MM.1S (cell line): ENCODE data around the gene SLC9A3.

ENCODE experiments used
- DNase-seq: peaks from one replicate; pipeline ENCODE4 v3.0.0-alpha.2; 2015
- H2AFZ ChIP-seq: fragments of 300-600 bp; sonication (generic); 2 replicates; pipeline ENCODE4 v1.6.0; 2016; ENCODE audit warnings: antibody characterized with exemption, low read length
- H3F3A ChIP-seq: fragments of 300-600 bp; sonication (generic); 2 replicates; pipeline ENCODE4 v1.6.1; 2016; ENCODE audit warnings: mild to moderate bottlenecking, antibody characterized with exemption, low read length, moderate library complexity, mixed read lengths; ENCODE audit not compliant: insufficient read depth
- H3K27ac ChIP-seq: fragments of 300-600 bp; sonication (generic); 2 replicates; pipeline ENCODE4 v1.5.1; 2016; ENCODE audit warnings: mild to moderate bottlenecking, low read length
- H3K27me3 ChIP-seq: fragments of 300-600 bp; sonication (generic); replicated peaks from 2 replicates; pipeline ENCODE4 v1.6.0; 2016; ENCODE audit warnings: low read length; ENCODE audit not compliant: insufficient read depth
- H3K36me3 ChIP-seq: fragments of 300-600 bp; sonication (generic); replicated peaks from 2 replicates; pipeline ENCODE4 v1.6.1; 2016; ENCODE audit warnings: mild to moderate bottlenecking, low read length, mixed read lengths; ENCODE audit not compliant: insufficient read depth
- H3K4me1 ChIP-seq: fragments of 300-600 bp; sonication (generic); 2 replicates; pipeline ENCODE4 v1.6.1; 2016; ENCODE audit warnings: low read length, mixed read lengths
- H3K4me2 ChIP-seq: fragments of 300-600 bp; sonication (generic); 2 replicates; pipeline ENCODE4 v1.6.0; 2016; ENCODE audit warnings: low read depth, low read length
- H3K4me3 ChIP-seq: fragments of 300-600 bp; sonication (generic); 2 replicates; pipeline ENCODE4 v1.5.1; 2016; ENCODE audit warnings: low read length, mixed read lengths
- H3K79me2 ChIP-seq: fragments of 300-600 bp; sonication (generic); 2 replicates; pipeline ENCODE4 v1.6.1; 2016; ENCODE audit warnings: mixed run types, low read length, mixed read lengths
- H3K9ac ChIP-seq: fragments of 300-600 bp; sonication (generic); 2 replicates; pipeline ENCODE4 v1.6.1; 2016; ENCODE audit warnings: low read length, mixed read lengths
- H3K9me2 ChIP-seq: fragments of 300-600 bp; sonication (generic); replicated peaks from 2 replicates; pipeline ENCODE4 v1.6.1; 2016; ENCODE audit warnings: mild to moderate bottlenecking, low read length, mixed read lengths; ENCODE audit not compliant: insufficient read depth
- H3K9me3 ChIP-seq: fragments of 300-600 bp; sonication (generic); replicated peaks from 2 replicates; pipeline ENCODE4 v1.6.1; 2016; ENCODE audit warnings: mild to moderate bottlenecking, low read length, mixed read lengths; ENCODE audit not compliant: insufficient read depth
- H4K20me1 ChIP-seq: fragments of 300-600 bp; sonication (generic); 2 replicates; pipeline ENCODE4 v1.6.1; 2016; ENCODE audit warnings: mild to moderate bottlenecking, low read length, moderate library complexity, mixed read lengths; ENCODE audit not compliant: insufficient read depth
- CTCF ChIP-seq: fragments of 300-600 bp; sonication (generic); IDR thresholded peaks from 2 replicates; pipeline ENCODE4 v1.5.1; 2016; ENCODE audit warnings: antibody characterized with exemption, low read length, mixed read lengths
- EZH2 ChIP-seq: fragments of 300-600 bp; sonication (generic); optimal IDR thresholded peaks from 2 replicates; pipeline ENCODE3; 2017; ENCODE audit warnings: low read depth, mild to moderate bottlenecking, antibody characterized with exemption, low read length, mixed read lengths
- EZH2phosphoT487 ChIP-seq: fragments of 300-600 bp; sonication (generic); IDR thresholded peaks from 2 replicates; pipeline ENCODE4 v1.6.1; 2018; ENCODE audit warnings: antibody characterized with exemption, low read length

The SLC9A3 gene

GRCh38 chr5:478369-478981, 45.8 kb downstream of the SLC9A3 start:
- H4K20me1 ChIP-seq: no peaks in the 10 kb centered on the region
- no peaks in the 10 kb centered on the region for H3K36me3 ChIP-seq
- no peak overlapping the region for H3K9ac ChIP-seq
- H3F3A ChIP-seq: no peaks in the 10 kb centered on the region
- DNase-seq: no peak
- no peak overlapping the region for H3K4me2 ChIP-seq
- peaks cover 78% of the 10 kb centered on the region for H3K27me3 ChIP-seq
- TF ChIP-seq EZH2phosphoT487 (no peak), CTCF (no peak), EZH2 (no peak)
- H3K4me1 ChIP-seq: no peaks in the 10 kb centered on the region
- no peak overlapping the region for H3K27ac ChIP-seq
- no peak overlapping the region for H2AFZ ChIP-seq
- no peaks in the 10 kb centered on the region for H3K9me3 ChIP-seq
- no peaks in the 10 kb centered on the region for H3K79me2 ChIP-seq
- no peak overlapping the region for H3K4me3 ChIP-seq
- H3K9me2 ChIP-seq: no peaks in the 10 kb centered on the region

GRCh38 chr5:477871-478270, 46.4 kb downstream of the SLC9A3 start:
- Histone ChIP-seq H2AFZ (no peak overlapping the region), H3F3A (no peaks in the 10 kb centered on the region), H3K79me2 (no peaks in the 10 kb centered on the region), H3K36me3 (no peaks in the 10 kb centered on the region), H3K9me3 (no peaks in the 10 kb centered on the region), H3K27ac (no peak overlapping the region), H3K9ac (no peak overlapping the region), H3K4me2 (no peak overlapping the region), H4K20me1 (no peaks in the 10 kb centered on the region), H3K9me2 (no peaks in the 10 kb centered on the region), H3K4me1 (no peaks in the 10 kb centered on the region), H3K27me3 (peaks cover 72% of the 10 kb centered on the region), H3K4me3 (no peak overlapping the region)
- DNase-seq: no peak
- TF ChIP-seq CTCF (no peak), EZH2phosphoT487 (no peak), EZH2 (no peak)

GRCh38 chr5:477247-477646, 47.0 kb downstream of the SLC9A3 start:
- Histone ChIP-seq H3K9me3 (no peaks in the 10 kb centered on the region), H3K4me1 (no peaks in the 10 kb centered on the region), H2AFZ (no peak overlapping the region), H3K4me2 (no peak overlapping the region), H3K79me2 (peaks cover 5% of the 10 kb centered on the region), H3K27ac (no peak overlapping the region), H3F3A (no peaks in the 10 kb centered on the region), H3K36me3 (no peaks in the 10 kb centered on the region), H3K9me2 (no peaks in the 10 kb centered on the region), H3K27me3 (peaks cover 67% of the 10 kb centered on the region), H4K20me1 (no peaks in the 10 kb centered on the region), H3K4me3 (no peak overlapping the region), H3K9ac (no peak overlapping the region)
- TF ChIP-seq EZH2 (no peak), CTCF (no peak)
- DNase-seq: no peak
